ENCODE results near the gene GRIK2. TPM values are rescaled to one million over a fixed set of nuclear protein-coding genes. Genes with fewer than 3 reads are reported as not detected.
"Not testable (repeated sequence)": the region's sequence is repeated elsewhere in the genome, so short reads cannot be mapped to it uniquely, and the experiment has no call there.

Gene GRIK2
- total and polyA plus RNA-seq, 7 donors: 0.25 to 8.9 (median 2.1) TPM; not detected in 2

- Histone ChIP-seq H3K9me3 (no peaks in the 10 kb centered on the region), H3K4me1 (no peaks in the 10 kb centered on the region), H3K36me3 (no peaks in the 10 kb centered on the region), H3K4me3 (no peak overlapping the region), H3K27ac (no peak overlapping the region), H3K27me3 (no peaks in the 10 kb centered on the region)
- no peak for DNase-seq
- TF ChIP-seq POLR2AphosphoS5 (IDR thresholded peaks at IDR 0.05): no peak
- TF ChIP-seq CTCF (IDR thresholded peaks at IDR 0.05): no peak
- TF ChIP-seq EP300 (IDR thresholded peaks at IDR 0.05): no peak
- no peak for TF ChIP-seq POLR2A (IDR thresholded peaks at IDR 0.05)
- intact Hi-C loops (cut with DNase I): no loop called here
- WGBS, 2 donors: 60 to 71% methylated on average over 2 of the region's 2 CpGs
Measured at GRCh38 chr6:101613556-101613955, 220.0 kb downstream of the GRIK2 start.

GRCh38 chr6:101614774-101615173, 221.3 kb downstream of the GRIK2 start:
- H3K27me3 ChIP-seq: no peaks in the 10 kb centered on the region
- intact Hi-C loops (cut with DNase I): no loop called here
- no peak for DNase-seq
- no peak overlapping the region for H3K4me3 ChIP-seq
- H3K9me3 ChIP-seq: no peaks in the 10 kb centered on the region
- H3K36me3 ChIP-seq: no peaks in the 10 kb centered on the region
- TF ChIP-seq POLR2A (IDR thresholded peaks at IDR 0.05): no peak
- WGBS, 2 donors: 46 to 74% methylated on average over 1 of the region's 1 CpG
- no peak overlapping the region for H3K27ac ChIP-seq
- no peaks in the 10 kb centered on the region for H3K4me1 ChIP-seq

GRCh38 chr6:101626269-101626668, 232.8 kb downstream of the GRIK2 start:
- TF ChIP-seq POLR2AphosphoS5 (IDR thresholded peaks at IDR 0.05) (no peak), CTCF (IDR thresholded peaks at IDR 0.05) (no peak), POLR2A (IDR thresholded peaks at IDR 0.05) (no peak), EP300 (IDR thresholded peaks at IDR 0.05) (no peak)
- WGBS, 2 donors: 82 to 83% methylated on average over 6 of the region's 6 CpGs
- H3K4me1 ChIP-seq: no peaks in the 10 kb centered on the region
- H3K27ac ChIP-seq: no peak overlapping the region
- no peaks in the 10 kb centered on the region for H3K27me3 ChIP-seq
- H3K4me3 ChIP-seq: no peak overlapping the region
- no peaks in the 10 kb centered on the region for H3K9me3 ChIP-seq
- intact Hi-C loops (cut with DNase I): no loop called here
- H3K36me3 ChIP-seq: no peaks in the 10 kb centered on the region
- DNase-seq: no peak

GRCh38 chr6:101630941-101631340, 237.4 kb downstream of the GRIK2 start:
- TF ChIP-seq EP300 (IDR thresholded peaks at IDR 0.05): no peak
- no peak for TF ChIP-seq POLR2AphosphoS5 (IDR thresholded peaks at IDR 0.05)
- no peak for TF ChIP-seq CTCF (IDR thresholded peaks at IDR 0.05)
- no peak for TF ChIP-seq POLR2A (IDR thresholded peaks at IDR 0.05)
- no peak overlapping the region for H3K4me3 ChIP-seq

GRCh38 chr6:101633081-101633480, 239.6 kb downstream of the GRIK2 start:
- intact Hi-C loops (cut with DNase I): no loop called here
- TF ChIP-seq POLR2AphosphoS5 (IDR thresholded peaks at IDR 0.05): no peak
- TF ChIP-seq EP300 (IDR thresholded peaks at IDR 0.05): no peak
- TF ChIP-seq CTCF (IDR thresholded peaks at IDR 0.05): no peak
- TF ChIP-seq POLR2A (IDR thresholded peaks at IDR 0.05): no peak
- no peaks in the 10 kb centered on the region for H3K9me3 ChIP-seq
- no peak for DNase-seq
- H3K4me3 ChIP-seq: no peak overlapping the region
- H3K27ac ChIP-seq: no peak overlapping the region
- no peaks in the 10 kb centered on the region for H3K36me3 ChIP-seq
- no peaks in the 10 kb centered on the region for H3K4me1 ChIP-seq
- whole genome bisulfite sequencing, 2 donors: 85 to 86% methylated on average over 3 of the region's 3 CpGs
- H3K27me3 ChIP-seq: no peaks in the 10 kb centered on the region

More at GRCh38 chr6:101630941-101631340, 237.4 kb downstream of the GRIK2 start:
- WGBS, 2 donors: 63 to 83% methylated on average over 2 of the region's 2 CpGs
- intact Hi-C loops (cut with DNase I): no loop called here
- Histone ChIP-seq H3K4me1 (no peaks in the 10 kb centered on the region), H3K27me3 (no peaks in the 10 kb centered on the region), H3K36me3 (no peaks in the 10 kb centered on the region), H3K9me3 (no peaks in the 10 kb centered on the region), H3K27ac (no peak overlapping the region)
- no peak for DNase-seq

- H3K4me3 ChIP-seq; H3K27ac ChIP-seq; H3K9me3 ChIP-seq; DNase-seq; H3K27me3 ChIP-seq; H3K36me3 ChIP-seq; intact Hi-C loops (cut with DNase I); H3K4me1 ChIP-seq: not testable (repeated sequence)
- WGBS, 2 donors: 89 to 92% methylated on average over 11 of the region's 11 CpGs
Measured at GRCh38 chr6:101638865-101639264, 245.4 kb downstream of the GRIK2 start.
